RWPE2 (cell line): ENCODE data around the gene SYMPK.
A peak's percentile ranks its signal among the peaks of the same experiment; 100 is the strongest.

Experiments
- ATAC-seq: fragments of 200-7000 bp; cut with Tn5 transposase; 3 replicates; pipeline ENCODE4 v1.9.1; 2021; ENCODE audit warnings: low read depth
- DNase-seq: peaks from one replicate; pipeline ENCODE4 v3.0.0-alpha.2; 2020; ENCODE audit warnings: low spot score
- H3K27ac ChIP-seq: fragments of 450-650 bp; 2 replicates; pipeline ENCODE4 v1.5.1; 2017; ENCODE audit warnings: mild to moderate bottlenecking; ENCODE audit not compliant: poor library complexity, severe bottlenecking
- H3K27me3 ChIP-seq: fragments of 250-450 bp; sonication (Bioruptor Pico); 2 replicates; pipeline ENCODE4 v1.5.1; 2021; ENCODE audit warnings: mild to moderate bottlenecking, moderate library complexity; ENCODE audit not compliant: insufficient read depth, poor library complexity, severe bottlenecking
- H3K36me3 ChIP-seq: fragments of 250-450 bp; sonication (Bioruptor Pico); 2 replicates; pipeline ENCODE4 v1.5.1; 2020; ENCODE audit warnings: low read depth, mild to moderate bottlenecking, moderate library complexity
- H3K4me1 ChIP-seq: fragments of 250-450 bp; sonication (Bioruptor Pico); 2 replicates; pipeline ENCODE4 v1.5.1; 2021; ENCODE audit warnings: mild to moderate bottlenecking, moderate library complexity; ENCODE audit not compliant: insufficient read depth, poor library complexity, severe bottlenecking
- H3K4me3 ChIP-seq: fragments of 250-450 bp; sonication (Bioruptor Pico); 2 replicates; pipeline ENCODE4 v1.5.1; 2021; ENCODE audit warnings: mild to moderate bottlenecking, moderate library complexity; ENCODE audit not compliant: severe bottlenecking
- H3K9me3 ChIP-seq: fragments of 250-450 bp; sonication (Bioruptor Pico); 2 replicates; pipeline ENCODE4 v1.5.1; 2021; ENCODE audit warnings: mild to moderate bottlenecking, moderate library complexity; ENCODE audit not compliant: severe bottlenecking
- TF ChIP-seq, protein P1 (sequence below): fragments of 450-650 bp; IDR thresholded peaks from one replicate; pipeline ENCODE4 v1.5.1; 2017; ENCODE audit warnings: mild to moderate bottlenecking, moderate library complexity; ENCODE audit not compliant: poor library complexity, severe bottlenecking

Gene SYMPK

DNA sequence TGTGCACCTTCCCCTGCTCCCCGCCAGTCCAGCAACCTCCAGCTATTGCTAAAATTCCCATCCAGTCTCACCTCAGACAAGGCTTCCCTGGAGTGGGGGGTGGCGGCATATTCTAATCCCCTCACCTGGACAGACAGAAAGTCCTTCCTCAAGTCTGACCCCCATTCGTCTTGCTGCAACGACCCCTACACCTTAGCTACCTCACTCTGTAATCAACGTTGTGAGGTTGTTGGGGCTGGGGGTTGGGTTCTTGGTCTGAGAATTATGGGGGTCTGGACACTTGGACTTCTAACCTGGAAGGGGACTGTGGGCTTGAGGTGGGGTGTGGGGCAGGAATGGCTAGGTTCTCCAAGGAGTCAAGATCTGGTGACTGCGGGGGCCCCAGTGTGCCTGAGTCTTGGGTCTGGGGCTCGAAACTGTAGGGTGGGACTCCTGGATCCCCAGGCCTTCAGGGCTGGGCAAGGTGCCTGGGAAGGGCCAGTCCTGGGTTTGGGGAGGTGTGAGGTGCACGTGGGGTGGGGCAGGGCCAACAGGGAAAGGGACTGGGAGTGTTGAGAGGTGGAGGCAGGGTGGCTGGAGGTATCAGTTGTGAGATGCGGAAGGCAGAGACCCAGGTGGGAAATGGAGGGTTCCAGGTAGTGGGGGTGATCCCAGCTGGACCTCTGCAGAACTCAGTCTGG is 2.5 kb upstream of the SYMPK start:
- H3K36me3 ChIP-seq = peaks cover 13% of the 10 kb centered on the region
- no peak overlapping the region for H3K4me3 ChIP-seq
- TF ChIP-seq, protein P1, sequence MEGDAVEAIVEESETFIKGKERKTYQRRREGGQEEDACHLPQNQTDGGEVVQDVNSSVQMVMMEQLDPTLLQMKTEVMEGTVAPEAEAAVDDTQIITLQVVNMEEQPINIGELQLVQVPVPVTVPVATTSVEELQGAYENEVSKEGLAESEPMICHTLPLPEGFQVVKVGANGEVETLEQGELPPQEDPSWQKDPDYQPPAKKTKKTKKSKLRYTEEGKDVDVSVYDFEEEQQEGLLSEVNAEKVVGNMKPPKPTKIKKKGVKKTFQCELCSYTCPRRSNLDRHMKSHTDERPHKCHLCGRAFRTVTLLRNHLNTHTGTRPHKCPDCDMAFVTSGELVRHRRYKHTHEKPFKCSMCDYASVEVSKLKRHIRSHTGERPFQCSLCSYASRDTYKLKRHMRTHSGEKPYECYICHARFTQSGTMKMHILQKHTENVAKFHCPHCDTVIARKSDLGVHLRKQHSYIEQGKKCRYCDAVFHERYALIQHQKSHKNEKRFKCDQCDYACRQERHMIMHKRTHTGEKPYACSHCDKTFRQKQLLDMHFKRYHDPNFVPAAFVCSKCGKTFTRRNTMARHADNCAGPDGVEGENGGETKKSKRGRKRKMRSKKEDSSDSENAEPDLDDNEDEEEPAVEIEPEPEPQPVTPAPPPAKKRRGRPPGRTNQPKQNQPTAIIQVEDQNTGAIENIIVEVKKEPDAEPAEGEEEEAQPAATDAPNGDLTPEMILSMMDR = no peak
- peaks cover 4% of the 10 kb centered on the region for H3K4me1 ChIP-seq
- ATAC-seq (no peak), DNase-seq (no peak)
- peaks cover 24% of the 10 kb centered on the region for H3K27me3 ChIP-seq
- H3K9me3 ChIP-seq = no peaks in the 10 kb centered on the region
- H3K27ac ChIP-seq = no peak overlapping the region

DNA sequence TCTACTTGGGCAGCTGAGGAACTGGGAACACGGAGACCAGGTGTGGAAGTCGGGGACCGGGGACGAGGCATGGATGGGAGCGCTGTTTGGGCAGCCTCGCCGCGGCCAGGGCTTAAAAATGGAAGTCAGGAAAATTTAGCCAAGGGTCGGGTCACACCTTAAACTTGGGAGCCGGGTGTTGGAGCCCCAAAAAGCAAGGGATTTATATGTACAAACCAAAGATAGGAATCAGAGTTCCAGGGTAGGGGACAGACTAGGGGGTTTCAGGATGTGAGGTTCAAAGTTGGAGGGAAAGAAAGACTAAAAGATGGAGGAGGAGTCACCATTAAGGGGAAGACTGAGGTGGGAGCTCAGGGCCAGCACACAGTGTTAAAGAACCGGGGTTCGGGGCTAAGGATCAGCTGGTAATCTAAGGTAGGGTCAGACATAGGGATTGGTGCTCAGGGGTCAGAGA is 1.7 kb upstream of the SYMPK start:
- TF ChIP-seq, protein P1 = no peak
- no peak for DNase-seq
- Histone ChIP-seq H3K4me3 (no peak overlapping the region), H3K9me3 (no peaks in the 10 kb centered on the region), H3K36me3 (peaks cover 19% of the 10 kb centered on the region), H3K27me3 (peaks cover 24% of the 10 kb centered on the region), H3K4me1 (peaks cover 4% of the 10 kb centered on the region), H3K27ac (no peak overlapping the region)
- ATAC-seq = no peak

DNA sequence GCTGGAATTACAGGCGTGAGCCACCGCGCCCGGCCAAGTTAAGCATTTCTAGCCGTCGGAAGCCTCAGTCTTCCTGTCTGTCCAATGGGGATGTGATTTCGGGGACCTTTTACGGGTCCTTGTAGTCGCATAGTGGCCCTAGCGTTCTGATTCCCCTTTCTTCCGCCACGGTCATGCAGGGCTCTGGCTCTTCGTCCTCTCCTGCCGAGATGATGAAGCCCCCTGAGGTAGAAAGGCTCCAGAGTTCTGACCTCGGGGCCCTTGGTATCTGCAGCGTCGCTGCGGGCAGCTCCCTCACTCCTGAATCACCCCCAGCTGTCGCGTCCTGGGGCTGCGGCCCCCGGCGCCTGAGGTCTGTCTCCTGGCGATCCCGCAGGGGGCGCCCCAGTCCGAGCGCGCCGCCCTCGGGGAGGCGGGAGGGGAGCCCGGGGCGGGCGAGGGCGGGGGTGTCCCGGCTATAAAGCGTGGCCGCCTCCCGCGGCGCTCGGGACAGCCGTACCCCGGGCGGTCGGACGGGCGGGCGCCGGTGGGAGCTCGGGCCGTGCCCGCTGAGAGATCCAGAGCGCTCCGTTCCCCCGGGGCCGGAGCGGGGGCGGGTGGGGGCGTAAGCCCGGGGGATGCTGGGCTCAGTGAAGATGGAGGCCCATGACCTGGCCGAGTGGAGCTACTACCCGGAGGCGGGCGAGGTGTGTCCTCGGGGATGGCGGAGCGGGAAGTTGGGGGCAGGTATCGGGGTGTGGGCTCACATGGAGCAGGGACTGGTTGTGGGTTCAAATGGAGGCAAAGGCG is 1.1 kb upstream of the SYMPK start, which contains the start of gene FOXA3:
FOXA3 (plus strand) TSS at position 487 of the 789 bp plus-strand sequence; CDS start at position 618, 131 bp downstream.
- ATAC-seq (no peak), DNase-seq (no peak)
- Histone ChIP-seq H3K27me3 (peaks cover 24% of the 10 kb centered on the region), H3K27ac (peak within 1 kb of the TSS; percentile 55), H3K36me3 (peaks cover 25% of the 10 kb centered on the region), H3K4me1 (peaks cover 4% of the 10 kb centered on the region), H3K9me3 (no peaks in the 10 kb centered on the region), H3K4me3 (peak within 1 kb of the TSS; percentile 73)
- TF ChIP-seq, protein P1 = peak; percentile 52

DNA sequence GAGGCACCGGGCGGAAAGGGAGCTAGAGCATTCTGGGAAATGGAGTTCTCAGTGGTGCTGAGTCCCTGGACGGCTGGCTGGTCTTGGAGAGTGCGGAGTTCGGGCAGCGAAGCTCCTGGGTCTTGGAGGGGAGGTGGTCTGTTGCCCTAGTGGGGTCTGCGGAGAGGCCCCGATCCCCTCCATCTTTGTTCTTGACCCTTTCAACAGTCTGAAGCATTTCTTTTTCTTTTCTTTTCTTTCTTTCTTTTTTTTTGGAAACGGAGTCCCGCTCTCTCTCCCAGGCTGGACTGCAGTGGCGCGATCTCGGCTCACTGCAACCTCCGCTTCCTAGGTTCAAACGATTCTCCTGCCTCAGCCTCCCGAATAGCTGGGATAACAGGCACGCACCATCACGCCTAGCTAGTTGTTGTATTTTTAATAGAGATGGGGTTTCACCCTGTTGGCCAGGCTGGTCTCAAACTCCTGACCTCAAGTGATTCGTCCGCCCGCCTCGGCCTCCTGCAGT is 440 bp upstream of the SYMPK start:
- Histone ChIP-seq H3K36me3 (peaks cover 32% of the 10 kb centered on the region), H3K9me3 (no peaks in the 10 kb centered on the region), H3K4me1 (peaks cover 4% of the 10 kb centered on the region), H3K4me3 (peak overlapping the region; percentile 73), H3K27me3 (peaks cover 24% of the 10 kb centered on the region), H3K27ac (no peak overlapping the region)
- ATAC-seq (no peak), DNase-seq (no peak)
- TF ChIP-seq, protein P1 = no peak
